BJ (cell line): ENCODE data around the gene FOSL1. TPM values are rescaled to one million over a fixed set of nuclear protein-coding genes. Genes with fewer than 3 reads are reported as not detected.
"Not testable (repeated sequence)": the region's sequence is repeated elsewhere in the genome, so short reads cannot be mapped to it uniquely, and the experiment has no call there.

Experiments
- CTCF ChIA-PET: fragments of 350-600 bp; formaldehyde crosslinking; extraction: SDS; loops from one replicate; lab custom pipeline; 2021; ENCODE audit warnings: antibody characterized with exemption, inconsistent platforms; lab: Yijun Ruan, JAX
- POLR2A ChIA-PET: fragments of 300-600 bp; sonication (Branson Sonifier 250); formaldehyde crosslinking; extraction: SDS; loops from one replicate; lab custom pipeline; 2021; ENCODE audit warnings: antibody characterized with exemption; lab: Charles Lee
- DNase-seq: peaks from one replicate; pipeline ENCODE4 v3.0.0-alpha.2; 2011; ENCODE audit warnings: low read depth
- H3K27me3 ChIP-seq: 2 replicates; pipeline ENCODE4 v1.6.0; 2011; ENCODE audit warnings: low read length; ENCODE audit not compliant: control insufficient read depth, insufficient read depth
- H3K36me3 ChIP-seq: 2 replicates; pipeline ENCODE4 v1.5.1; 2011; ENCODE audit warnings: low read length; ENCODE audit not compliant: control insufficient read depth, insufficient read depth
- H3K4me3 ChIP-seq: 2 replicates; pipeline ENCODE4 v1.5.1; 2011; ENCODE audit warnings: low read depth, mild to moderate bottlenecking, control low read depth, low read length
- polyA plus RNA-seq: library from polyadenylated mRNA; depleted of rRNA; stranded (reverse); fragments of >200 nt; gene quantifications from 2 replicates; pipeline ENCODE4 v1.2.3, GENCODE V29; 2011
- TF ChIP-seq, protein P1 (sequence below): IDR thresholded peaks from 2 replicates; pipeline ENCODE4 v1.5.1; 2011; ENCODE audit warnings: low read depth, mild to moderate bottlenecking, control low read depth, inconsistent platforms, low read length, moderate library complexity; ENCODE audit not compliant: insufficient read depth

Gene FOSL1
- polyA plus RNA-seq, 1 experiment, result 10.3 TPM

DNA sequence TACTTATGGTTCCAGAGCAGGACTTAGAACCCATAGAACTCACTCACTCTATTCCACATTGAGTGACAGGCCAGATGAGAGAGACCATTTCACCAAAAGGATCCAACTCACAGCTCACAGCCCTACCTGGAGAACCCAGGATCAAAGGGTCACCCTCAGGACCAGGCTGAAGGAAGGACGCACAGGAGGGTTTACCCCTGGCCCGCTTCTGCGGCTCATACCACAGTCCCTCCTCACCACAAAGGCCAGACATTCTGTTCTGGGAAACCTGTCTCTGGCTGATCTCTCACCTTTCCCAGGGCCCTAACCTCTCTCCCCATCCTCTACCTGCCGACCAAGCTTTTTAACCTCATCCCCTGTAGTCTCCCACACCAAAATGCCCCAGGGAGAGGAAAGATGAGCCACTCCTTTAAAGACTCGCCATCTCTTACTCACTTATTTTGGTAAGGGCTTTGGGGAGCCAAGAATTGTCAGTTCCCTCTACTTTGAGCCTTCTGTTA is 4.7 kb downstream of the FOSL1 start:
- no peak for DNase-seq
- TF ChIP-seq, protein P1, sequence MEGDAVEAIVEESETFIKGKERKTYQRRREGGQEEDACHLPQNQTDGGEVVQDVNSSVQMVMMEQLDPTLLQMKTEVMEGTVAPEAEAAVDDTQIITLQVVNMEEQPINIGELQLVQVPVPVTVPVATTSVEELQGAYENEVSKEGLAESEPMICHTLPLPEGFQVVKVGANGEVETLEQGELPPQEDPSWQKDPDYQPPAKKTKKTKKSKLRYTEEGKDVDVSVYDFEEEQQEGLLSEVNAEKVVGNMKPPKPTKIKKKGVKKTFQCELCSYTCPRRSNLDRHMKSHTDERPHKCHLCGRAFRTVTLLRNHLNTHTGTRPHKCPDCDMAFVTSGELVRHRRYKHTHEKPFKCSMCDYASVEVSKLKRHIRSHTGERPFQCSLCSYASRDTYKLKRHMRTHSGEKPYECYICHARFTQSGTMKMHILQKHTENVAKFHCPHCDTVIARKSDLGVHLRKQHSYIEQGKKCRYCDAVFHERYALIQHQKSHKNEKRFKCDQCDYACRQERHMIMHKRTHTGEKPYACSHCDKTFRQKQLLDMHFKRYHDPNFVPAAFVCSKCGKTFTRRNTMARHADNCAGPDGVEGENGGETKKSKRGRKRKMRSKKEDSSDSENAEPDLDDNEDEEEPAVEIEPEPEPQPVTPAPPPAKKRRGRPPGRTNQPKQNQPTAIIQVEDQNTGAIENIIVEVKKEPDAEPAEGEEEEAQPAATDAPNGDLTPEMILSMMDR, result no peak
- Histone ChIP-seq H3K4me3 (no peak overlapping the region), H3K27me3 (no peaks in the 10 kb centered on the region), H3K36me3 (peaks cover 7% of the 10 kb centered on the region)
- POLR2A ChIA-PET, result no interaction called here
- CTCF ChIA-PET, result interaction anchor here (0.6 to 11.3 kb wide), 3 partner anchors 8 to 184 kb away, joined by 3 to 130 read pairs (median 57); partner anchors contain the start of genes CCDC85B, FIBP and KAT5

DNA sequence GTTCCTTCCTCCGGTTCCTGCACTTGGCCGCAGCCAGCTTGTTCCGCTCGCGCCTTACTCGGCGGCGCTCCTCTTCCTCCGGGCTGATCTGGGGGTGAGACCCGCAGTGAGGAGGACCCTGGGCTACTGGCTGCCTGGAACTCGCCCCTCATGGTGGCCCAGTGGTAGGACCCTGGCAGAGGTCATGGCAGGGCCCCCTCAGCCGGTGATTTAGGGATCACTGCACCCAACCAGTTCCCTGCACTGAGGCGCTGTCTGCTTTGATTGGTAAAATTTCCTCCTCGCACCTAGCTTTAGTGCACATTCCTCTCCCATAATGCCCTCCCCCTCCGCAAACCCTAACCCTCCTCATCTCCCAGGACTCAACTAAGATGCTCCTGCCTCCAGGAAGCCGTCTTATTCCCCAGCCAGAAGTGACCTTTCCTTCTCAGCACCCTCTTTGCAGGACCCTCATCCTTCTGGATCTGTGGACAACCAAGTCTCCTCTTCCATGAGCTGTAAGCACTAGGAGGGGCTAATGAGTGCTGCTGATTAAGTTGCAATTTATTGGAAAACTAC is 6.1 kb downstream of the FOSL1 start:
- Histone ChIP-seq H3K4me3 (no peak overlapping the region), H3K36me3 (peaks cover 7% of the 10 kb centered on the region), H3K27me3 (no peaks in the 10 kb centered on the region)
- DNase-seq, result no peak
- TF ChIP-seq, protein P1, result no peak
- POLR2A ChIA-PET, result no interaction called here
- CTCF ChIA-PET, result interaction anchor here (0.6 to 11.7 kb wide), 8 partner anchors 7 to 1708 kb away, joined by 3 to 130 read pairs (median 5); partner anchors contain the start of genes CCDC85B, FIBP, MUS81 and STIP1

DNA sequence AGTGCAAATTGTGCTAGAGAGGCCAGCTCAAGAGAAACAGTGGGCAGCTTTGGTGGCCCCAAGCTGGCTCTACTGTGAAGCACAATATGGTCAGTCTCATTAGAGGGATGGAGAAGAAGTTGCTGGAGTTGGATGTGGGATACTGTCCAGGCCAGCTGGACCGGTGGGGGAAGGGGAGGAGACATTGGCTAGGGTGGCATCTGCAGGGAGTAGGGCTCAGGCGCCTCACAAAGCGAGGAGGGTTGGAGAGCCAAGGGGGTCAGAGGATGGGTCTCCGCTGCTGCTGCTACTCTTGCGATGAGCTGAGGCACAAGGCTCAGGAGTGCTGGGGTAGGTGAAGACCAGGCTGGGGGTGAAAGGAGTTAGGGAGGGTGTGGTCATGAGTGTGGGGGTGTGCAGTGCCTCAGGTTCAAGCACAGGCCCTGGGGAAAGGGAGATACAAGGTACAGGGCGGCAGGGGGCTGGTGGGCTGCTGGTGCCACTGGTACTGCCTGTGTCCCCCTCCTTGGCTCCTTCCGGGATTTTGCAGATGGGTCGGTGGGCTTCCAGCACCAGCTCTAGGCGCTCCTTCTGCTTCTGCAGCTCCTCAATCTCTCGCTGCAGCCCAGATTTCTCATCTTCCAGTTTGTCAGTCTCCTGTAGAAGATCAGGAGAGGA is 7.4 kb downstream of the FOSL1 start:
- TF ChIP-seq, protein P1, result no peak
- Histone ChIP-seq H3K36me3 (peaks cover 7% of the 10 kb centered on the region), H3K27me3 (no peaks in the 10 kb centered on the region), H3K4me3 (peak overlapping the region; percentile 75; the same call in 1 of the 2 replicates)
- CTCF ChIA-PET, result interaction anchor here (1.0 to 11.7 kb wide), 6 partner anchors 6 to 98 kb away, joined by 3 to 130 read pairs (median 58); partner anchors contain the start of genes C11orf68, CCDC85B and FIBP
- DNase-seq, result no peak
- POLR2A ChIA-PET, result interaction anchor here (0.6 kb wide), 1 partner anchor 113 kb away, joined by 10 read pairs; no protein-coding TSS in a partner anchor

DNA sequence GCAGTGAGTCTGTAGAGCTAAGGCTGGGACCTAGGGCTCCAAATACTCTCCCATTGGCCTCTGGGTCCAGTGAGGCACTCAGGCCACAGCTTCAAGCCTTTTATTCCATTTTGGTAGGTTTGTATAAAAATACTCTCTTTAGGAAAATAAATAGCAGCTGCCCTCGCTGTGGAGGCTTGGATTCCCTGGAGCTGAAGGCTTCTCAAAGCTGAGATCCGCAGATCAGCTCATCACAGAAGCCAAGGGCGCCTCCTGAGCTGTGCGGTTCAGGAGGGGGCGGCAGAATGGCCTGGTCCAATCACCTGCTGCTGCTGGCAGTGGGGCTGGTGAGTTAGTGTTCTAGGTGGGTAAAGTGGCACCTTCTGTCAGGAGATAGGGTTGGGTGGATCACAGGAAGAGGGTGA is 8.0 kb downstream of the FOSL1 start:
- H3K36me3 ChIP-seq, H3K27me3 ChIP-seq, DNase-seq, POLR2A ChIA-PET: not testable (repeated sequence)
- CTCF ChIA-PET, result interaction anchor here (1.3 to 11.7 kb wide), 5 partner anchors 13 to 98 kb away, joined by 4 to 130 read pairs (median 57); partner anchors contain the start of genes C11orf68, CFL1 and MUS81
- peak overlapping the region; percentile 75 for H3K4me3 ChIP-seq

DNA sequence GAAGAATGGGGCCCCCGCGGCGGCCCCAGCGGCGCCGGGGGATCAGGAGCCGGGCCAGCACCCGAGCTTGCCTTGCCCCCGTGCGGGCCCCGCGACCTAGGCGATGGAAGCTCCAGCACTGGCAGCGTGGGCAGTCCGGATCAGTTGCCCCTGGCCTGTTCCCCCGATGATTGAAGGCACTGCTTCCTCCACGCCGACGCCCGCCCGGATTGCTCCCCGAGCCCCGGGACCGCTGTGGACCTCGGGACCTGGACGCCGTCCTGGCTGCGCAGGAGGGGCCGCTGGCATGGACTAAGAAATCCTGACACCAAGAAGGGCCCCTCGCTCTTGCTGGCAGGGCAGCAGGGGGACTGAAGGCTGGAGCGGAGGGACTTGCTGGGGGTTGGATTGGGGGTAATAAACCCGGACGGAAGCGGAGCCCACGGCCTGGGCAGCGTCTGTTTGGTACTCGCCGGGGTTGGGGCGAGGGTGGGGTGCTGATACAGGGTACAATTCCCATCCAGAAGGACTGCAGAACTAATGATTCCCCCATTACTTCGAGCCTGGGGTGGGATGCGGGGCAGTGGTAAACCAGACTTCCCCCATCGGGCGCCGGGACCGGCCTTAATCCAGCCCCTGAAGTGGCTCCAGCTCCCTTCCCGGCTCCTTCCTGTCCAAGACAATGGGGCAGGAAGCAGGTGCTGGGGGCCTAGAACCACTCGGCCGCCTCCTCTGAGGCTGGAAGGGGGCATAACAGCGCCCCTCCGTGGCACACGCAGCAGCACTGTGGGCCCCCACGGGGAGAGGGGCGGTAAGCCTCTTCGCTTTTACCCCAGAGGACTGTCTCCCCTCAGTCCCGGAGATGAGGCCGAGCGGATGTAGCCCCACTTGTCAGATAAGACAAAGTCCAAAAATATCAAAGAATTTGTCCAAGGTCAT is 8.7 kb downstream of the FOSL1 start:
- peaks cover 9% of the 10 kb centered on the region for H3K36me3 ChIP-seq
- ChIA-PET CTCF (interaction anchor here (0.7 to 11.7 kb wide), 11 partner anchors 7 to 179 kb away, joined by 4 to 130 read pairs (median 44); partner anchors contain the start of genes C11orf68, CFL1, FOSL1 and KAT5), POLR2A (interaction anchor here (0.6 to 2.5 kb wide), 4 partner anchors 7 to 32 kb away, joined by 3 to 19 read pairs (median 3); partner anchors contain the start of gene FOSL1)
- TF ChIP-seq, protein P1, result peak; percentile 38
- no peaks in the 10 kb centered on the region for H3K27me3 ChIP-seq
- peak overlapping the region; percentile 75 for H3K4me3 ChIP-seq
- no peak for DNase-seq
